Cardiac septum (tissue), 1 donor: ENCODE results near the gene UXS1. TPM values are rescaled to one million over a fixed set of nuclear protein-coding genes. Genes with fewer than 3 reads are reported as not detected.

Source experiments
- DNase-seq: peaks from one replicate; pipeline ENCODE4 v3.0.0-alpha.2; 2020; ENCODE audit warnings: low spot score
- intact Hi-C: fragments of 100-400 bp; cut with DNase I; formaldehyde crosslinking; loops from one replicate; pipeline ENCODE4 v1.14.0; 2022
- total RNA-seq: library from RNA; stranded (reverse); fragmentation: NEBNext Ultra II Directional; extraction: Animal tissue kit (Norgen Biotek cat#: 25700); gene quantifications from one replicate; pipeline ENCODE4 v1.2.1, GENCODE V29; 2021
- donor health status: DM: no; HTN: no; CAD: no.

Gene UXS1
- total RNA-seq, 1 donor from 2014 or later = 23.3 TPM

DNA sequence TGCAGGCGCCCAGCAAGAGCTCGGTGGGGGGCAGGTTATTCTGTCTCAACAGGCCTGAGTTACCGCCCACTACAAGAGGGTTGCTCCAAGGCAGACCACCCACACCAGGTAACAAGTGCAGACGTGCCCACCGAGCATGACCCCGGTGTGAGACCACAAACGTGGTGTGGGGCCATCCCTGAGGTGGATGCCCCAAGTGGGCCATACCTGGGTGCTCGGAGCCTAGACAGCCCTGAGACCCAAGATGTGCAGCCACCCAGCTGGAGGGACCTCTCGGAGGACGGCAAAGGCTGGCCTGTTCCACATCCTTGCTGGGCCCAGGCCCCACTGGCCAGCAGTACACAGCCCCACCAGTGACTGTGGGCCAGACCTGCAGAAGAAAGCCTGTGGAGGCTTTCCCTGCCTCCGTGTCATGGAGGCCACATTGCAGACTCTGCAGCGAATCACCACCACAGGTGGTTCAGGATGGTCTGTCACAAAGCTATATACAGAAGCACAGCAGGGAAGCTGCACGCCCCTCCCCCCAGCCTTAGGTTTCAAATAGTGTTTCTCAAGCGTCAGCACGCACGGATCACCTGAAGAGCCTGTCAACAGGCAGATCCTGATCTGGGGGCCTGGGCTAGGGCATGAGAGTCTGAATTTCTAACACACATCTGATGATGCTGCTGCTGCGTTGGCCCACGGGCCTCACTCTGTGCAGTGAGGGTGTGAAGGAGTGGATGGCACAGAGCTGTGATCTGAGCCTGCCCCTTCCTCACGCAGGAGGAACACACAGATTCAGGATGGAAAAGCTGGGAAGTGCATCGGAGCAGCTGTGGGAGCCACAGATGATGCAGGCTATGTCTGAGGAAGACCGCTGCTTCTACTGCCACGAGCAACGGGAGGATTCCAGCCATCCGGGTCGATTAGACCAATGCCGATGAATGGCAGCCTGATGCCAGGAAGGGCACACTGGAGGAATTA lies 96.8 kb downstream of the UXS1 start:
- intact Hi-C loops = no loop called here
- DNase-seq = no peak

DNA sequence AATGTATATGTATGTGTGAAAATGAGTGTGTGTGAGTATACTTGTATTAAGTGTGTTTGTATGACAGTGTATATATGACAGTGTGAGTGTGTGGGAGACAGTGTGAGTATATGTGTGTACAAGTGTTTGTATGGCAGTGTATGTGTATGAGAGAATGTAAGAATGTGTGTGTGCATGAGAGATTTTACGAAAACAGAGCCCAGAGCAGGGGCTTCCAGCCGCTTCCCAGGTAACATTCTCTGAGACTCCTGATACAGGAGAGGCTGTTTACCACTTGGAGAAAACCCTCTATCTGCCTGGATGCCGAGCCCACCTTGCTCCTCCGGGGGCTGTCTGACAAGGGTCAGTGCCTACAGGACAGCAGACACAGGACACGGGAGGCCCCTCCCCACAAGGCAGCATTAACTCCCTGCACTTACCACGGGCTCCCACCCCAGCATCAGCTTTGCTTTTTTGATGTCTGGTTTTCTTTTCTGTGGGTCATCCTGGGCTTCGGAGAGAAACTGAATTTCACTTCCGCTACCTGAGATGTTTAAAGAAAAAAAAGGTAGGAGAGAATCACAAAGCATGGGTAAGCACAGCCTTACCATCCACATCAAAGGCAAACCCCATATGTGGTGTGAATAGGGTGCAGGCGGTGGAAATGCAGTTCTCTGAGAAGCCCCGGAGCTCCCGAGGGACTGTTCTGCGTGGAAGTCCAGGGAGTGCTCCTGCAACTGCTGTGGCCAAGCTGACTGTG lies 97.6 kb downstream of the UXS1 start:
- DNase-seq = no peak
- intact Hi-C loops = no loop called here

DNA sequence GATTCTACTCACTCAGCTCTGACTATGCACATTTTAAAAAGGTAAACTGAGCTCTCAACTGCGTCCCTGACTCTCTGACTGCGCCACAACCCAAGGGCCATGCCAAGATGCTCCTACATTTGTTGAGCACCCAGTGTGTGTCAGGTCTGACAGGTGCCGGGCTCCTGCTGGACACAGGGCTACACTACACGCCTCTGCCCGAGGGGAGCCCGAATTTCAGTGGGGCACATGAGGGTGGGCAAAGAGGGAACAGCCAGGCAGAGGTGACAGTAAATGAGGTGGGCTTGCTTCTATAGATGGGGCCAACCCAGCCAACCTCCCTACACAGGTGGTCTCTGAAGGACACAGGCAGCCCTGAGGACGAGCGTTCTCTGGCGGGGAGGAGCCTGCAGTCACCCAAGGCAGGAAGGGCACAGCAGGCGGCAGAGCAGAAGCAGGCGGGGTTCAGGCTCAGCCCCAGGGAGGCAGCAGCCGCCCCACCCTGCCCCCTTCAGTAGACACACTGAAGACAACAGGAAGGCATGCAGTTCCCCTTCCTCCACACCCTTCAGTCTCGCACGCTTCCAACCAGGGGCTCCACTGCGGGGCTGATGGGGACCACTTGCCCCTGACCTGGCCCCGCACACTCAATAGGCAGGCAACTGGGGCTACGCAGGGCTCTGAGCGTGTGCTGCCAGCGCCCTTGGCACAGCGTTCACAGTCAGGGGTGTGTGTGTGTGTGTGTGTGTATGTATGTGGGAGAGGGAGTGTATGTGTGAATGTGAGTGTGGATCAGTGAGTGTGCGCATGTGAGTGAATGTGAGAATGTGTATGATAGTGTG lies 98.4 kb downstream of the UXS1 start:
- DNase-seq = no peak

DNA sequence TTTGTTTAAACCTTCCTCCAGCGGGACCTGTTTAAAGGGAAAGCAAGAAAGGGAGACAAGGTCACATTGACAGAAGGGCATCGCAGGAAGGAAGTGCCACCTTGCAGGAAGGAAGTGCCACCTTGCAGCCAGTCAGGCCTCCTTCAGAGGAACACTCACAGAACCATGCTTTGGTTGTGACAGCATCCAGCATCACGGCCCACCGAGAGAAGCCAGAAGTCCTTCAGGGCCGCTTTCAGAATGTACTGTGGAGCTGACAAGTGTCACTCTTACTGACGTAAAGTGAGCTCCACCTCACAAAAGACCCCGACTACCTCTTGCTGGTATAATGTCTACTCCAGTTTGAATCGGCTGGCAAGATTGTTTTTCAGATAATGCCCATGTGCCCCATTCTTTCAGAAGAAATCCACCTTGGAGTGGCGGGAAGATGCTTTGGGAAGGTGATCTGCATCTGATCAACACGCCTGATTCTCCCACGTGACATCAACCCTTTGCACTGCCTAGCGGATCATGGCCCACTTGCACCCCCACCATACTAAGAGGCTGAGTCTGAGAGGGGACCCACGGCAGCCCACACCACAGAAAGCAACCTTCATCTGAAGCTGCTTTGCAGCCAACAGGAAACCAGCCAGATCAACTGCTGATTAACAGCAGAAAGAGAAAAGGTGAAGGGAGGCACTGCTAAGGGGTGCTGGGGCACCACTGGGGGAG lies 99.8 kb downstream of the UXS1 start:
- intact Hi-C loops = no loop called here
- DNase-seq = no peak

More for the DNA sequence above, 98.4 kb downstream of the UXS1 start:
- intact Hi-C loops = no loop called here

GRCh38 chr2:106090916-106091618 lies 103.0 kb downstream of the UXS1 start:
- DNase-seq = no peak
- intact Hi-C loops = no loop called here

DNA sequence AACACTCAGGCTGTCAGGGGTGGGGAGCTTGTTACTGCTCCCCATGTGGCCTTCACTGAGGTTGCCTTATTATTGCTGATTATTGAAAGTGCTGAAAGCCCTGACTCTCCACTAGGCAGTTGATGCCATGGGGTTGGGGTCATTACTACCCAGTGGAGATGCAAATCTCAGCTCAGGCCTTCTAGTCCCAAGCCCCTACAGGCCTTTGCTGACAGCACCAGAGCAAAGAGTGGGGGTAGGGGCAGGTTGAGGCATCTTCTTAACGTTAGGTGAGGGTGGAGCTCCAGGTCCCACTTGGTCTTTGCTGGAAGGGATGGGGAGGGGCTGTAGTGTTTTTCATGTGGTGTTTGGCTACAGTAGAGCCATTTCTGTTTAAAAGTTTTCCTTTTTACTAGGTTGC lies 104.5 kb downstream of the UXS1 start:
- intact Hi-C loops = no loop called here
- no peak for DNase-seq

GRCh38 chr2:106085181-106085940 lies 108.7 kb downstream of the UXS1 start:
- intact Hi-C loops = loop anchor here (2.0 kb wide), 1 partner anchor 509 kb away; no protein-coding TSS in a partner anchor
- DNase-seq = no peak

GRCh38 chr2:106080959-106081358 lies 113.1 kb downstream of the UXS1 start:
- no peak for DNase-seq
- intact Hi-C loops = no loop called here

DNA sequence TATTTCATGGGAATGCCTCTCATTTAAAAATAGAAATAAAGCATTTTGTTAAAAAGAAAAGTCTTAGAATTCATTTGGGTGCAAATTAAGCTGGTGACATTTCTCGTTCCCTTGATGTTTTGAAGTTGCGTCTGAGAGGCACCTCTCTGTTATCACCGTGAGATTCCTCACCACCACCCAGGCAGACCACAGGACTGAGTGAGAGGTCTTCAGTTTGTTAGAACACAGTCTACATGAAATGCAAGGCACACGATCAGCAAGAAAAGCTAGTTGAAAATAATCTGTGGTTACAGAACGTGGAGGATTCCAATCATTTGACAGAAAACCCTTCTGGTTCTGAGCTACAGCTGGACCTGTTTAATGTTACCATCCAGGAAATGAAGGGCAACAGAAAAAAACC lies 116.0 kb downstream of the UXS1 start:
- no peak for DNase-seq
- intact Hi-C loops = no loop called here

- intact Hi-C loops = no loop called here
- no peak for DNase-seq
Measured at GRCh38 chr2:106076941-106077340, 117.2 kb downstream of the UXS1 start.

- DNase-seq = no peak
- intact Hi-C loops = no loop called here
Measured at GRCh38 chr2:106075048-106075447, 119.1 kb downstream of the UXS1 start.

GRCh38 chr2:106073678-106074406 lies 120.3 kb downstream of the UXS1 start:
- no peak for DNase-seq
- intact Hi-C loops = no loop called here

GRCh38 chr2:106070181-106070580 lies 123.9 kb downstream of the UXS1 start:
- DNase-seq = no peak
- intact Hi-C loops = no loop called here

DNA sequence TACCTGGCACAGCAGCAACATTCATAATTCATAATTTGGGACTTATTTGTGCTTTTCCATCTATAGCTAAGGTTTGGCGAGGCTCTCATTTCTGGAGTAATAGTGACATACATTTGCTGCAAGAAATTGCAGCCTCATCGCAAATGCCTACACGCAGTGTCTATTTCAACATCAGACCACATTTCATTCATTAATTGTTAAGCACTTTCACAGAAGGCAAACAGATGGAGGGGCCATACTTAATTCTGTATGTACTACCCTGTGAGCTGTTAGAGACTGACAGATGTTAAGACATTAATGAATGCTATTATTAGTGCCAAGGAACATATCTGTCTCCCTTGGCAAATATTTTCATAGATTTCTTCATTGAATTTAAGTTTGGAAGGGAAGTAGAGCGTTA lies 125.7 kb downstream of the UXS1 start:
- intact Hi-C loops = no loop called here
- no peak for DNase-seq

DNA sequence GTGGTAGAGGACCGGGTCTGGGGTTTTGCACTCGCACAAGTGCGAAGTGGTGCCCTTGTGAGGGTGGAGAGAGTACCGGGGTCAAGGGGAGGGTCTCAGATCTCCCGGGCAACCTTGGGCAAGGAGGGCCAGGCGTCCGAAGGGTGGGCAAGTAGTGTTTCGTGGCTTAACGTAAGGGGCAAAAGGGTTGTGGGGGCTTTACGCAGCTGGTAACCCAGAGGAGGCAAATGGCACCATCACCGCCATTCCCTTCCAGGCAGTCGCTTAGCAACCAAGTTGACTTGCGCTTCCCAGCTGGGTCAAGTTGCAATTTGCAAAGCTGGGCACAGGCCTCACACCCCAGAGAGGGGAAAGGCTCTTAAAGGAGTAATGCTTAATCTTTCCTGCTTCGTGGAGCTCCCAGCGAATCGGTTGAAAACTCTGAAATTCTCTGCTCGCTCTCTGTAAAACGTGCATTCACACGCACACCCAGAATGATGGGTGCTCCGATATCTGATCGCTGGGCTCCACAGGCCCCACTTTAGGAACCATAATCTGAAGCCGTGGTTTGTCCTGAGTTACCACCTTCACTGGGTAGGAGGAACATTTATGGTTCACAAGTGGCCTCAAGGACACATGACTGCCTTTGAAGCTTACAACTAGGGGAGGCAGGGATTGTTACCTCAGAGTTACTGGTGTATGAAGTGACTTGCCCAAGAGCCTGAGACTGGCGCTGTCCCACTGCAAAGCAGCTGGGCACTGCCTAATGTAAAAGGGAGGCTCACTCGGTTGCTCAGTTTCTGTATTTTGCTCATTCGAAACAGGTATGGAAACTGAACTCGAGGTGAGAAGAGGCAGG lies 127.9 kb downstream of the UXS1 start:
- DNase-seq = no peak
- intact Hi-C loops = no loop called here

GRCh38 chr2:106065268-106065982 lies 128.7 kb downstream of the UXS1 start:
- intact Hi-C loops = no loop called here

More at GRCh38 chr2:106065268-106065982, 128.7 kb downstream of the UXS1 start:
- DNase-seq = no peak
